ENCODE measurements around the gene ZNF181.

GRCh38 chr19:34690372-34690771 is 43.7 kb upstream of the ZNF181 start:
- TF ChIP-seq POLR2A (IDR thresholded peaks at IDR 0.05) = no peak
- no peak for TF ChIP-seq CTCF (IDR thresholded peaks at IDR 0.05)
